ENCODE results near the gene TMA16.

- TF ChIP-seq CTCF (IDR thresholded peaks at IDR 0.05): no peak
- no peak for TF ChIP-seq POLR2A (IDR thresholded peaks at IDR 0.05)
- TF ChIP-seq POLR2AphosphoS5 (IDR thresholded peaks at IDR 0.05): no peak
- no peak for TF ChIP-seq EP300 (IDR thresholded peaks at IDR 0.05)
Observed at GRCh38 chr4:163448540-163449203, 45.8 kb upstream of the TMA16 start.
